A673 (cell line): Measurements from ENCODE around the gene CHSY3. TPM values are rescaled to one million over a fixed set of nuclear protein-coding genes. Genes with fewer than 3 reads are reported as not detected.

Experiments
- Bru-seq: library from RNA; stranded (reverse); fragments of 400-500 nt; gene quantifications from one replicate; lab custom pipeline; 2021; lab: Mats Ljungman, UMichigan
- BruChase-seq, 2 experiments: library from RNA; stranded (reverse); fragments of 400-500 nt; gene quantifications; one replicate each; lab custom pipeline; 2021; lab: Mats Ljungman, UMichigan
- BruUV-seq: library from RNA; stranded (reverse); fragments of 400-500 nt; replicated peaks from 2 replicates; lab custom pipeline; 2021; lab: Mats Ljungman, UMichigan
- CTCF ChIA-PET: fragments of 300-600 bp; sonication (Branson Sonifier 250); formaldehyde crosslinking; loops from one replicate; lab custom pipeline; 2022; ENCODE audit warnings: antibody characterized with exemption; lab: Charles Lee
- POLR2A ChIA-PET: fragments of 300-600 bp; sonication (Branson Sonifier 250); formaldehyde crosslinking; loops from one replicate; lab custom pipeline; 2022; ENCODE audit warnings: antibody characterized with exemption; ENCODE audit not compliant: low non-redundant PET; lab: Charles Lee
- DNase-seq: peaks from one replicate; pipeline ENCODE4 v3.0.0-alpha.2; 2015; ENCODE audit warnings: low spot score
- H3K27ac ChIP-seq: fragments of 200-600 bp; sonication (generic); 2 replicates; pipeline ENCODE4 v1.5.1; 2016; ENCODE audit warnings: mixed run types, low read depth, mild to moderate bottlenecking, mixed read lengths, antibody characterized with exemption, low read length; ENCODE audit not compliant: poor library complexity, severe bottlenecking
- H3K27me3 ChIP-seq: fragments of 200-600 bp; sonication (generic); replicated peaks from 2 replicates; pipeline ENCODE4 v1.6.1; 2017; ENCODE audit warnings: mixed run types, low read depth, mild to moderate bottlenecking, mixed read lengths, antibody characterized with exemption, low read length; ENCODE audit not compliant: insufficient read depth, poor library complexity
- H3K36me3 ChIP-seq: fragments of 200-600 bp; sonication (generic); 2 replicates; pipeline ENCODE4 v1.6.1; 2016; ENCODE audit warnings: mixed run types, mild to moderate bottlenecking, mixed read lengths, antibody characterized with exemption, low read length; ENCODE audit not compliant: insufficient read depth, poor library complexity, severe bottlenecking
- H3K4me1 ChIP-seq: fragments of 200-600 bp; sonication (generic); 2 replicates; pipeline ENCODE4 v1.6.1; 2017; ENCODE audit warnings: mixed run types, mild to moderate bottlenecking, mixed read lengths, antibody characterized with exemption, low read length; ENCODE audit not compliant: insufficient read depth, poor library complexity, severe bottlenecking
- H3K4me3 ChIP-seq: fragments of 200-600 bp; sonication (generic); 2 replicates; pipeline ENCODE4 v1.5.1; 2016; ENCODE audit warnings: low read depth, mixed run types, mild to moderate bottlenecking, mixed read lengths, low read length; ENCODE audit not compliant: poor library complexity, severe bottlenecking
- H3K9me3 ChIP-seq: fragments of 200-600 bp; sonication (generic); 2 replicates; pipeline ENCODE4 v1.6.1; 2016; ENCODE audit warnings: mixed run types, low read depth, mild to moderate bottlenecking, mixed read lengths, antibody characterized with exemption, low read length; ENCODE audit not compliant: poor library complexity, severe bottlenecking
- EZH2 ChIP-seq: fragments of 200-600 bp; sonication (generic); IDR thresholded peaks from 2 replicates; pipeline ENCODE4 v1.6.1; 2017; ENCODE audit warnings: borderline replicate concordance, low read depth, mild to moderate bottlenecking, mixed read lengths, antibody characterized with exemption, low read length; ENCODE audit not compliant: poor library complexity, severe bottlenecking
- intact Hi-C: fragments of 100-400 bp; cut with micrococcal nuclease; formaldehyde crosslinking; loops from one replicate; pipeline ENCODE4 v1.10.0; 2022; ENCODE audit not compliant: unreplicated experiment
- long read RNA-seq: library from polyadenylated mRNA; stranded (forward); transcript quantifications from one replicate; pipeline ENCODE4 v2.0.0, GENCODE V29; 2022
- total RNA-seq: library from RNA; stranded (reverse); gene quantifications from 2 replicates; pipeline ENCODE4 v1.2.3, GENCODE V29; 2021
- TF ChIP-seq, protein P1 (sequence below): fragments of 300-800, 200-600 bp; sonication (generic); conservative IDR thresholded peaks from 2 replicates; pipeline ENCODE4 v1.5.1; 2017; ENCODE audit warnings: low read depth, mild to moderate bottlenecking, antibody characterized with exemption, low read length, moderate library complexity, mixed read lengths

The CHSY3 gene
- total RNA-seq (not detected in 2 replicates), Bru-seq, nascent RNA (percentile 2 among the genes with signal in this experiment), BruChase-seq, experiment 1, labeled RNA remaining after a 2-hour chase (percentile 4 among the genes with signal in this experiment), BruChase-seq, experiment 2, labeled RNA remaining after a 6-hour chase (percentile 4 among the genes with signal in this experiment)
- long read RNA-seq = 0 reads

DNA sequence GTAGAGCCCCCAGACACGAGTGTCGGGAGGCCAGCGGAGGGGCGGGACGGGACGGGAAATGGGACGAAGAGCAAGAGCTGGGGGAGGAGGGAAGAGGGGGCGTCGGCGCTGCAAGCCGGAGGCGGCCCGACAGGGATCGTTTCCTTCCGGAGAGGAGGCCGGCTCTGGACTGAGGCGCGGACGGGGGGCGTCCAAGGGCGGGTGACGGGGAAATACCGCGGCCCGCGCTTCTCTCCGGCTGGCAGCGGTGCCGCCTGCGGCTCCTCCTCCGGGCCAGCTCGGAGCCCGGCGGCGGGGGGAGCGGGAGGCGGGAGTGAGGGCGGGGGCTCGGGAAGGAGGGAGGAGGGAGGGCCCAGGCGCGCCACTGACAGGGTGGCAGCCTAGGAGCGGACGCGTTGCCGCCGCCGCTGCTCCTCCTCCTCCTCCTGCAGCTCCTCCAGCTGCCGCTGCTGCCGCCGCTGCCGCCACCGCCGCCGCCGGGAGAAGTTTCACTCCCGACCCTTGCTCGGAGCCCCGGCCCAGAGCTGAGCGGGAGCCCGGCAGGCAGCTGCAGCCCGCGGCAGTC, at the start of gene CHSY3:
TSS of gene CHSY3 (plus strand) at position 364 of the 565 bp plus-strand sequence.
- Histone ChIP-seq H3K27me3 (peaks cover 82% of the 10 kb centered on the region), H3K36me3 (no peaks in the 10 kb centered on the region), H3K27ac (no peak within 1 kb of the TSS), H3K4me1 (peaks cover 11% of the 10 kb centered on the region), H3K9me3 (no peaks in the 10 kb centered on the region), H3K4me3 (peak within 1 kb of the TSS; percentile 36)
- BruUV-seq = no TSS peak
- peak; percentile 77 for DNase-seq
- CTCF ChIA-PET = no interaction called here
- POLR2A ChIA-PET = no interaction called here
- intact Hi-C loops = loop anchor here (10.0 kb wide), 1 partner anchor 1201 kb away; no protein-coding TSS in a partner anchor
- TF ChIP-seq EZH2 = no peak
- TF ChIP-seq, protein P1, sequence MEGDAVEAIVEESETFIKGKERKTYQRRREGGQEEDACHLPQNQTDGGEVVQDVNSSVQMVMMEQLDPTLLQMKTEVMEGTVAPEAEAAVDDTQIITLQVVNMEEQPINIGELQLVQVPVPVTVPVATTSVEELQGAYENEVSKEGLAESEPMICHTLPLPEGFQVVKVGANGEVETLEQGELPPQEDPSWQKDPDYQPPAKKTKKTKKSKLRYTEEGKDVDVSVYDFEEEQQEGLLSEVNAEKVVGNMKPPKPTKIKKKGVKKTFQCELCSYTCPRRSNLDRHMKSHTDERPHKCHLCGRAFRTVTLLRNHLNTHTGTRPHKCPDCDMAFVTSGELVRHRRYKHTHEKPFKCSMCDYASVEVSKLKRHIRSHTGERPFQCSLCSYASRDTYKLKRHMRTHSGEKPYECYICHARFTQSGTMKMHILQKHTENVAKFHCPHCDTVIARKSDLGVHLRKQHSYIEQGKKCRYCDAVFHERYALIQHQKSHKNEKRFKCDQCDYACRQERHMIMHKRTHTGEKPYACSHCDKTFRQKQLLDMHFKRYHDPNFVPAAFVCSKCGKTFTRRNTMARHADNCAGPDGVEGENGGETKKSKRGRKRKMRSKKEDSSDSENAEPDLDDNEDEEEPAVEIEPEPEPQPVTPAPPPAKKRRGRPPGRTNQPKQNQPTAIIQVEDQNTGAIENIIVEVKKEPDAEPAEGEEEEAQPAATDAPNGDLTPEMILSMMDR = no peak

DNA sequence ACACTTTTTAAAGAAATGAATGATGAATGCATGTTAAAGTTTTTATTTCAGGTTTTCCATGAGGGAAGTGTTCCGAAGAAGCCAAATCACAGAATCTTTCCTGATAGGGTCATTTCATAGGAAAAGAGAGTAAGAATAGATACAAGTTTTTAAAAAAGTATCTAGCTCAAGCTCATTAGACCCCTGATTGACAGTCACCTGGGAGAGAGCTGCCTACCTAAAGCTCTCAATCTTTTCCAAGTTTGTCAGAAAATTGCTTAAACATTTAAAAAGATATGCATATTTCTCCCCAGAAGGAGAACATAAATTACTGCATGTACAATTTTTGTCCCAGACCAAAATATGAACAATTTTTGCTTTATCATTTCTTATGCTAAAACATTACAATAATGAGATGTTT, 47.9 kb upstream of the CHSY3 start:
- POLR2A ChIA-PET = no interaction called here
- Histone ChIP-seq H3K36me3 (no peaks in the 10 kb centered on the region), H3K4me1 (no peaks in the 10 kb centered on the region), H3K27me3 (no peaks in the 10 kb centered on the region), H3K4me3 (no peak overlapping the region), H3K9me3 (no peaks in the 10 kb centered on the region), H3K27ac (no peak overlapping the region)
- CTCF ChIA-PET = no interaction called here
- no TSS peak for BruUV-seq
- intact Hi-C loops = loop anchor here (10.0 kb wide), 1 partner anchor 1642 kb away; no protein-coding TSS in a partner anchor
- no peak for TF ChIP-seq EZH2
- TF ChIP-seq, protein P1 = no peak
- no peak for DNase-seq

DNA sequence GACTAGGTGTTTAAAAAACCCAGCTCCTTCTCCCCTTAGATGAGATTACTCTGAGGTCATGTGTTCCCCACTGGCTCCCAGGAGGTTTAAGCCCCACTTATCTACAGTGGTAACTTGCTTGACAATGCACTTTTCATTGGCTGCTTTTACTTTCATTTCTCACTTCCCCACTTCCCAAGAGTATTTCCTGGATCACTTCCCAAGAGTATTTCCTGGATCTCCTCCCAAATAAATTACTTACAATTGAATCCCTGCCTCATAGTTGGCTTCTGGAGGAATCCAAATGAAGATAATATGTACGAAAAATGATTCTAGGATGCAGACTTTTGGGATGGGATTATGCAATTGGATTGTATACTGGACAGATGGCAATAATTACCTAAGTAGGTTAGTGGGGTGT, 47.1 kb upstream of the CHSY3 start:
- DNase-seq = no peak
- Histone ChIP-seq H3K27me3 (no peaks in the 10 kb centered on the region), H3K9me3 (no peaks in the 10 kb centered on the region), H3K4me3 (no peak overlapping the region), H3K4me1 (no peaks in the 10 kb centered on the region), H3K36me3 (no peaks in the 10 kb centered on the region), H3K27ac (no peak overlapping the region)
- ChIA-PET CTCF (no interaction called here), POLR2A (no interaction called here)
- intact Hi-C loops = loop anchor here (10.0 kb wide), 1 partner anchor 1642 kb away; no protein-coding TSS in a partner anchor
- TF ChIP-seq, protein P1 = no peak
- TF ChIP-seq EZH2 = no peak
- no TSS peak for BruUV-seq
